ENCODE data around the gene PLCD1. TPM values are rescaled to one million over a fixed set of nuclear protein-coding genes. Genes with fewer than 3 reads are reported as not detected.
A peak's percentile ranks its signal among the peaks of the same experiment; 100 is the strongest.

The PLCD1 gene
- total RNA-seq, 1 experiment from 2014 or later, result 7.9 TPM

DNA sequence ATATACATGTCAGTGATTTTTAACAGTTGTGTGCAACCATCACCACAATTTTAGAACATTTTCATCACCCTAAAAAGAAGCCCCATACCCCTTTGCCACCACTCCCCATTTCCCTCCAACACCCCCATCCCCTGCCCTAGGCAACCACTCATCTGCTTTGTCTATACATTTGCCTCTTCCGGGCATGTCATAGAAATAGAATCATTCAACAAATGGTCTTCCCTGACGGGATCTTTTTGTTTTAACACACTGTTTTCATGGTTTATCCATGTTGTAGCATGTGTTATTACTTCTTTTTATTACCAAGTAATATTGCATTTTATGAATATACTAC, 34.8 kb downstream of the PLCD1 start:
- DNase-seq, result no peak
- Histone ChIP-seq H3K36me3 (ENCODE audit: control insufficient read depth, insufficient read depth, low read length) (no peaks in the 10 kb centered on the region), H3K4me3 (ENCODE audit: low read depth, low read length) (no peak overlapping the region), H3K27me3 (replicated peaks; ENCODE audit: control insufficient read depth, insufficient read depth, low read length) (no peaks in the 10 kb centered on the region), H3K4me1 (peaks cover 88% of the 10 kb centered on the region), H3K9me3 (no peaks in the 10 kb centered on the region)
- ChIA-PET POLR2A (no interaction called here), CTCF (no interaction called here)
- Mint-ChIP-seq H3K36me3 (ENCODE audit: insufficient read depth, unreplicated experiment) (peaks cover 32% of the 10 kb centered on the region), H3K9me3 (ENCODE audit: unreplicated experiment) (no peaks in the 10 kb centered on the region), H3K27me3 (ENCODE audit: insufficient read depth, unreplicated experiment) (no peaks in the 10 kb centered on the region), H3K4me3 (ENCODE audit: unreplicated experiment) (no peak overlapping the region), H3K27ac (ENCODE audit: unreplicated experiment) (peak overlapping the region; percentile 100), H3K4me1 (ENCODE audit: low read depth, unreplicated experiment) (peaks cover 68% of the 10 kb centered on the region)
- TF ChIP-seq, protein P1, sequence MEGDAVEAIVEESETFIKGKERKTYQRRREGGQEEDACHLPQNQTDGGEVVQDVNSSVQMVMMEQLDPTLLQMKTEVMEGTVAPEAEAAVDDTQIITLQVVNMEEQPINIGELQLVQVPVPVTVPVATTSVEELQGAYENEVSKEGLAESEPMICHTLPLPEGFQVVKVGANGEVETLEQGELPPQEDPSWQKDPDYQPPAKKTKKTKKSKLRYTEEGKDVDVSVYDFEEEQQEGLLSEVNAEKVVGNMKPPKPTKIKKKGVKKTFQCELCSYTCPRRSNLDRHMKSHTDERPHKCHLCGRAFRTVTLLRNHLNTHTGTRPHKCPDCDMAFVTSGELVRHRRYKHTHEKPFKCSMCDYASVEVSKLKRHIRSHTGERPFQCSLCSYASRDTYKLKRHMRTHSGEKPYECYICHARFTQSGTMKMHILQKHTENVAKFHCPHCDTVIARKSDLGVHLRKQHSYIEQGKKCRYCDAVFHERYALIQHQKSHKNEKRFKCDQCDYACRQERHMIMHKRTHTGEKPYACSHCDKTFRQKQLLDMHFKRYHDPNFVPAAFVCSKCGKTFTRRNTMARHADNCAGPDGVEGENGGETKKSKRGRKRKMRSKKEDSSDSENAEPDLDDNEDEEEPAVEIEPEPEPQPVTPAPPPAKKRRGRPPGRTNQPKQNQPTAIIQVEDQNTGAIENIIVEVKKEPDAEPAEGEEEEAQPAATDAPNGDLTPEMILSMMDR (IDR thresholded peaks at IDR 0.05; ENCODE audit: insufficient read depth in 1 of 2, low read depth in 1 of 2, low read length in 1 of 2, severe bottlenecking in 1 of 2, unreplicated experiment in 1 of 2), result no peak
- BruUV-seq (replicated peaks), result no TSS peak
- intact Hi-C loops (cut with micrococcal nuclease; ENCODE audit: unreplicated experiment), result no loop called here

- Histone ChIP-seq H3K4me3 (ENCODE audit: low read depth, low read length) (no peak overlapping the region), H3K27me3 (replicated peaks; ENCODE audit: control insufficient read depth, insufficient read depth, low read length) (no peaks in the 10 kb centered on the region), H3K36me3 (ENCODE audit: control insufficient read depth, insufficient read depth, low read length) (no peaks in the 10 kb centered on the region), H3K4me1 (peaks cover 87% of the 10 kb centered on the region), H3K9me3 (no peaks in the 10 kb centered on the region)
- TF ChIP-seq, protein P1 (IDR thresholded peaks at IDR 0.05; ENCODE audit: insufficient read depth in 1 of 2, low read depth in 1 of 2, low read length in 1 of 2, severe bottlenecking in 1 of 2, unreplicated experiment in 1 of 2), result no peak
- Mint-ChIP-seq H3K27ac (ENCODE audit: unreplicated experiment) (peak overlapping the region; percentile 100), H3K36me3 (ENCODE audit: insufficient read depth, unreplicated experiment) (peaks cover 33% of the 10 kb centered on the region), H3K4me1 (ENCODE audit: low read depth, unreplicated experiment) (peaks cover 68% of the 10 kb centered on the region), H3K9me3 (ENCODE audit: unreplicated experiment) (no peaks in the 10 kb centered on the region), H3K4me3 (ENCODE audit: unreplicated experiment) (peak overlapping the region; percentile 73), H3K27me3 (ENCODE audit: insufficient read depth, unreplicated experiment) (no peaks in the 10 kb centered on the region)
- no peak for DNase-seq
- intact Hi-C loops (cut with micrococcal nuclease; ENCODE audit: unreplicated experiment), result loop anchor here (1.0 kb wide), 1 partner anchor 58 kb away; no protein-coding TSS in a partner anchor
- BruUV-seq (replicated peaks), result no TSS peak
- ChIA-PET POLR2A (no interaction called here), CTCF (no interaction called here)
These were observed 35.4 kb downstream of the PLCD1 start for GRCh38 chr3:37993820-37994638.

- Mint-ChIP-seq H3K36me3 (ENCODE audit: insufficient read depth, unreplicated experiment) (peaks cover 32% of the 10 kb centered on the region), H3K4me1 (ENCODE audit: low read depth, unreplicated experiment) (peaks cover 68% of the 10 kb centered on the region), H3K9me3 (ENCODE audit: unreplicated experiment) (no peaks in the 10 kb centered on the region), H3K27me3 (ENCODE audit: insufficient read depth, unreplicated experiment) (no peaks in the 10 kb centered on the region), H3K27ac (ENCODE audit: unreplicated experiment) (peak overlapping the region; percentile 100), H3K4me3 (ENCODE audit: unreplicated experiment) (peak overlapping the region; percentile 73)
- Histone ChIP-seq H3K4me3 (ENCODE audit: low read depth, low read length) (no peak overlapping the region), H3K27me3 (replicated peaks; ENCODE audit: control insufficient read depth, insufficient read depth, low read length) (no peaks in the 10 kb centered on the region), H3K36me3 (ENCODE audit: control insufficient read depth, insufficient read depth, low read length) (no peaks in the 10 kb centered on the region), H3K4me1 (peaks cover 93% of the 10 kb centered on the region), H3K9me3 (no peaks in the 10 kb centered on the region)
- intact Hi-C loops (cut with micrococcal nuclease; ENCODE audit: unreplicated experiment), result loop anchor here (1.0 kb wide), 1 partner anchor 57 kb away; no protein-coding TSS in a partner anchor
- ChIA-PET CTCF (interaction anchor here (0.9 kb wide), 1 partner anchor 10 kb away, joined by 3 read pairs; no protein-coding TSS in a partner anchor), POLR2A (no interaction called here)
- no TSS peak for BruUV-seq (replicated peaks)
- TF ChIP-seq, protein P1 (IDR thresholded peaks at IDR 0.05; ENCODE audit: insufficient read depth in 1 of 2, low read depth in 1 of 2, low read length in 1 of 2, severe bottlenecking in 1 of 2, unreplicated experiment in 1 of 2), result no peak
- DNase-seq, result no peak
These were observed 36.0 kb downstream of the PLCD1 start for GRCh38 chr3:37993460-37993819.
